Osteoblast (primary cell): ENCODE data around the gene TOR1A. TPM values are rescaled to one million over a fixed set of nuclear protein-coding genes. Genes with fewer than 3 reads are reported as not detected.
"Not testable (repeated sequence)": the region's sequence is repeated elsewhere in the genome, so short reads cannot be mapped to it uniquely, and the experiment has no call there.

Experiments
- DNase-seq: peaks from one replicate; pipeline ENCODE4 v3.0.0; 2011; ENCODE audit warnings: low spot score, mixed read lengths; ENCODE audit not compliant: insufficient read length; ENCODE audit errors: missing footprints
- H2AFZ ChIP-seq: 2 replicates; pipeline ENCODE4 v1.6.0; 2011; ENCODE audit warnings: mild to moderate bottlenecking, low read length
- H3K27ac ChIP-seq: 2 replicates; pipeline ENCODE4 v1.5.1; 2011; ENCODE audit warnings: mild to moderate bottlenecking, low read depth, low read length, moderate library complexity
- H3K27me3 ChIP-seq: 2 replicates; pipeline ENCODE4 v1.6.0; 2012; ENCODE audit warnings: mild to moderate bottlenecking, control low read depth, inconsistent platforms, low read length, moderate library complexity; ENCODE audit not compliant: insufficient read depth
- H3K36me3 ChIP-seq: 2 replicates; pipeline ENCODE4 v1.5.1; 2011; ENCODE audit warnings: mild to moderate bottlenecking, low read length, control low read depth, moderate library complexity; ENCODE audit not compliant: insufficient read depth
- H3K4me1 ChIP-seq: 2 replicates; pipeline ENCODE4 v1.5.1; 2011; ENCODE audit warnings: mild to moderate bottlenecking, low read length, control low read depth, moderate library complexity; ENCODE audit not compliant: insufficient read depth
- H3K4me2 ChIP-seq: 2 replicates; pipeline ENCODE4 v1.6.0; 2011; ENCODE audit warnings: mild to moderate bottlenecking, low read length; ENCODE audit not compliant: insufficient read depth
- H3K4me3 ChIP-seq: fragments of 200-600 bp; sonication (generic); 3 replicates; pipeline ENCODE4 v1.5.1; 2012; ENCODE audit warnings: mild to moderate bottlenecking, low read length, inconsistent platforms; ENCODE audit not compliant: insufficient read depth
- H3K79me2 ChIP-seq: 2 replicates; pipeline ENCODE4 v1.6.0; 2012; ENCODE audit warnings: mild to moderate bottlenecking, low read length, control low read depth, inconsistent platforms; ENCODE audit not compliant: insufficient read depth
- H3K9me3 ChIP-seq: 2 replicates; pipeline ENCODE4 v1.5.1; 2011; ENCODE audit warnings: low read depth, low read length, control low read depth
- H4K20me1 ChIP-seq: 2 replicates; pipeline ENCODE4 v1.6.0; 2012; ENCODE audit warnings: mild to moderate bottlenecking, low read length, control low read depth; ENCODE audit not compliant: insufficient read depth
- total RNA-seq: library from RNA; depleted of rRNA; stranded (reverse); fragments of >200 nt; gene quantifications from 2 replicates; pipeline ENCODE4 v1.2.3, GENCODE V29; 2012
- TF ChIP-seq, protein P1 (sequence below): IDR thresholded peaks from 2 replicates; pipeline ENCODE4 v1.5.1; 2011; ENCODE audit warnings: mild to moderate bottlenecking, low read depth, low read length, moderate library complexity; ENCODE audit errors: extremely low read depth

The TOR1A gene
- total RNA-seq, 1 donor: 52.1 TPM

DNA sequence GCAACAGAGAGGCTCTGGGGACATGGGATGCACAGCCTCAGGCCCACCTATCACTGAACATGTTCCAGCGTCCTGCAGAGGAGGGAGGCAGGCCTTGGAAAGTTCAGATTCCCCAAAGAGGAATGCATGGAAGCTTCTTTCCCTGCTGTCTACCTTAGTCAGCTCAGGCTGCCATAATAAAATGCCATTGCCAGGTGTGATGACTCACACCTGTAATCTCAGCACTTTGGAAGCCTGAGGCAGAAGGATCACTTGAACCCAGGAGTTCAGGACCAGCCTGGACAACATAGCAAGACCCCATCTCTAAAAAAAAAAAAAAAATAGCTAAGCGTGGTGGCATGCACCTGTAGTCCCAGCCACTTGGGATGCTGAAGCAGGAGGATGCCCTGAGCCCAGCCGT is 45.5 kb downstream of the TOR1A start:
- Histone ChIP-seq H3K9me3 (no peaks in the 10 kb centered on the region), H2AFZ (no peak overlapping the region), H3K79me2 (no peaks in the 10 kb centered on the region), H3K27ac (no peak overlapping the region), H4K20me1 (no peaks in the 10 kb centered on the region), H3K4me2 (no peak overlapping the region), H3K36me3 (no peaks in the 10 kb centered on the region), H3K4me1 (peaks cover 29% of the 10 kb centered on the region), H3K4me3 (no peak overlapping the region), H3K27me3 (no peaks in the 10 kb centered on the region)
- TF ChIP-seq, protein P1, sequence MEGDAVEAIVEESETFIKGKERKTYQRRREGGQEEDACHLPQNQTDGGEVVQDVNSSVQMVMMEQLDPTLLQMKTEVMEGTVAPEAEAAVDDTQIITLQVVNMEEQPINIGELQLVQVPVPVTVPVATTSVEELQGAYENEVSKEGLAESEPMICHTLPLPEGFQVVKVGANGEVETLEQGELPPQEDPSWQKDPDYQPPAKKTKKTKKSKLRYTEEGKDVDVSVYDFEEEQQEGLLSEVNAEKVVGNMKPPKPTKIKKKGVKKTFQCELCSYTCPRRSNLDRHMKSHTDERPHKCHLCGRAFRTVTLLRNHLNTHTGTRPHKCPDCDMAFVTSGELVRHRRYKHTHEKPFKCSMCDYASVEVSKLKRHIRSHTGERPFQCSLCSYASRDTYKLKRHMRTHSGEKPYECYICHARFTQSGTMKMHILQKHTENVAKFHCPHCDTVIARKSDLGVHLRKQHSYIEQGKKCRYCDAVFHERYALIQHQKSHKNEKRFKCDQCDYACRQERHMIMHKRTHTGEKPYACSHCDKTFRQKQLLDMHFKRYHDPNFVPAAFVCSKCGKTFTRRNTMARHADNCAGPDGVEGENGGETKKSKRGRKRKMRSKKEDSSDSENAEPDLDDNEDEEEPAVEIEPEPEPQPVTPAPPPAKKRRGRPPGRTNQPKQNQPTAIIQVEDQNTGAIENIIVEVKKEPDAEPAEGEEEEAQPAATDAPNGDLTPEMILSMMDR: no peak
- no peak for DNase-seq

DNA sequence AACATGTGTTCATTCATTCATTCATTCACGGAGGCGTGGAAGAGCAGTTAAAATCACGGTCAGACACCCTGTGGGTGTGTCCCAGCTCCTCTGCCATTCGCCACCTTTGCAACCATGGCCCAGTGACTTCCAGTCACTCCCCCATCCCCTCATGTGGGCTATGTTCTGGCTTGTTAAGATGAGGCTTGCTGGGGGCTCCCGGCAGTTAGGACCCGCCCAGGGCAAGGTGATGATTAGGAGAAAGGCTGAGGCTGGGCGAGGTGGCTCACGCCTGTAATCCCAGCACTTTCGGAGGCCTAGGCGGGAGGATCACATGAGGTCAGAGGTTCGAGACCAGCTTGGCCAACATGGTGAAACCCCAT is 46.2 kb downstream of the TOR1A start:
- no peaks in the 10 kb centered on the region for H3K36me3 ChIP-seq
- TF ChIP-seq, protein P1: no peak
- H3K79me2 ChIP-seq: no peaks in the 10 kb centered on the region
- H3K9me3 ChIP-seq: no peaks in the 10 kb centered on the region
- H4K20me1 ChIP-seq: no peaks in the 10 kb centered on the region
- peak overlapping the region; percentile 46 for H3K4me3 ChIP-seq
- peak overlapping the region; percentile 97 for H3K27ac ChIP-seq
- H3K4me2 ChIP-seq: peak overlapping the region; percentile 75
- DNase-seq: no peak
- peak overlapping the region; percentile 65 for H2AFZ ChIP-seq
- H3K4me1 ChIP-seq: peaks cover 32% of the 10 kb centered on the region
- no peaks in the 10 kb centered on the region for H3K27me3 ChIP-seq

DNA sequence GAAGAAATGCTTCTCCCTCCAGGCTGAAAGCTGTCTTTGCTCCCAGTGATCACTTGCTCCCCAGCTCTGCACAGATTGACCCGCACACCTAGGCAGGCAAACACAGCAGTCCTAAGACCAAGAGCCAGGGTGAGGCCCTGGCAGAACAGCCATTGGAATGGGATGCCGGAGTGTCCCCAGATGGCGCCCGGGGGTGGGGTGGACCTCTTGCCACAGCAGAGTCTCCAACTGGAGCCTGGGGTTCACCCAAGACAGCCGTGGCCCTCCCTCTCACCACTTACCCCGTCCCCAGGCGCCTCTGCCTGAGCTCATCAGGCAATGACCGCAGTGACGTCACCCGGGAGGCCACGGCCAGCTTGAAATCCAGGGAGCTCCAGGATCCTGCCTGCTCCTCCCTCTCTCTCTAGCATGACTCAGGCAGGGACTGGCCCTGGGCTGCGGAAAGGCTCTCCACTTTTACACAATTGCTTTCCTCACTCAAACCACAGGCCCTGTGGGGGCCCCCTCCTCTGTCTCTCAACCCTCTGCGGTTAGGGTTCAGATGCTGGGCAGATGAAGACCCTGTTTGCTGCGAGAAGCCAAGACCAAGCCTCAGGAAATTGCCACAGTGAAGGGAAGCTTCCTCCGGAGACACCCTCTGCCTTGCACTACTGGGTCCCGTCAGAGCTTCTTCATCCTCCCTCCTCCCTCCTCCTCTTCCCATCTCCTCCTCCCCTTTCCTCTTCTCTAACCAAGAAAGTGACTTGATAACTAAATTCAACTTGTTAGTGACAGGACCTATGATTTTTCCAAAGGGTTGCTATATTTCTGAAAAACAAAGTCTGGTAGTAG is 46.8 kb downstream of the TOR1A start:
- no peaks in the 10 kb centered on the region for H4K20me1 ChIP-seq
- peak overlapping the region; percentile 97 for H3K27ac ChIP-seq
- peaks cover 29% of the 10 kb centered on the region for H3K4me1 ChIP-seq
- H3K27me3 ChIP-seq: no peaks in the 10 kb centered on the region
- peak overlapping the region; percentile 87 for H2AFZ ChIP-seq
- no peaks in the 10 kb centered on the region for H3K36me3 ChIP-seq
- no peaks in the 10 kb centered on the region for H3K79me2 ChIP-seq
- H3K4me3 ChIP-seq: peak overlapping the region; percentile 62
- TF ChIP-seq, protein P1: no peak
- peak; percentile 98 for DNase-seq
- no peaks in the 10 kb centered on the region for H3K9me3 ChIP-seq
- peak overlapping the region; percentile 75 for H3K4me2 ChIP-seq

GRCh38 chr9:129776566-129776937 is 47.4 kb downstream of the TOR1A start:
- Histone ChIP-seq H3K9me3 (no peaks in the 10 kb centered on the region), H3K4me3 (peak overlapping the region; percentile 62), H3K79me2 (no peaks in the 10 kb centered on the region), H4K20me1 (no peaks in the 10 kb centered on the region), H3K36me3 (no peaks in the 10 kb centered on the region), H3K27ac (peak overlapping the region; percentile 97), H2AFZ (peak overlapping the region; percentile 87), H3K4me2 (peak overlapping the region; percentile 75), H3K4me1 (peaks cover 25% of the 10 kb centered on the region), H3K27me3 (no peaks in the 10 kb centered on the region)
- DNase-seq: peak; percentile 85
- TF ChIP-seq, protein P1: no peak

DNA sequence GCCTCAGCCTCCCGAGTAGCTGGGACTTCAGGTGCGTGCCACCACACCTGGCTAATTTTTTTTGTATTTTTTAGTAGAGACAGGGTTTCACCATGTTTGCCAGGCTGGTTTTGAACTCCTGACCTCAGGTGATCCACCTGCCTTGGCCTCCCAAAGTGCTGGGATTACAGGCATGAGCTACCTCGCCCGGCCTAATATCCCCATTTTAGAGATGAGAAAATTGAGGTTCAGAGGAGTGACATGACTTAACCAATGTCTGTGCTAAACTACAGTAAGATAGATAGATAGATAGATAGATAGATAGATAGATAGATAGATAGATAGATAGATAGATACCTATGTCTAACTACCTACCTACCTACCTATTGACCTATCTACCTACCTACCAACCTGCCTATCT is 47.8 kb downstream of the TOR1A start:
- not testable (repeated sequence) for DNase-seq, H3K36me3 ChIP-seq, H4K20me1 ChIP-seq, H3K79me2 ChIP-seq, H2AFZ ChIP-seq, H3K27me3 ChIP-seq, H3K4me3 ChIP-seq, H3K9me3 ChIP-seq
- Histone ChIP-seq H3K27ac (peak overlapping the region; percentile 97), H3K4me1 (peaks cover 25% of the 10 kb centered on the region), H3K4me2 (peak overlapping the region; percentile 75)
